CD1c-positive myeloid dendritic cell (primary cell): ENCODE data around the gene ANKRD31.
A peak's percentile ranks its signal among the peaks of the same experiment; 100 is the strongest.
"Not testable (repeated sequence)": the region's sequence is repeated elsewhere in the genome, so short reads cannot be mapped to it uniquely, and the experiment has no call there.

Source experiments
- DNase-seq: peaks from one replicate; pipeline ENCODE4 v3.0.0-alpha.2; 2016; ENCODE audit errors: extremely low spot score

Gene ANKRD31

GRCh38 chr5:75140277-75140676 is 96.4 kb downstream of the ANKRD31 start:
- DNase-seq: no peak

GRCh38 chr5:75138689-75139088 is 98.0 kb downstream of the ANKRD31 start:
- DNase-seq: no peak

- no peak for DNase-seq
These were observed 105.8 kb downstream of the ANKRD31 start for GRCh38 chr5:75130818-75131349.

GRCh38 chr5:75116856-75117255 is 119.8 kb downstream of the ANKRD31 start:
- no peak for DNase-seq

GRCh38 chr5:75114311-75114710 is 122.4 kb downstream of the ANKRD31 start:
- DNase-seq: not testable (repeated sequence)

GRCh38 chr5:75113354-75114113 is 123.1 kb downstream of the ANKRD31 start:
- no peak for DNase-seq

GRCh38 chr5:75108931-75109596 is 127.6 kb downstream of the ANKRD31 start:
- no peak for DNase-seq

- no peak for DNase-seq
These were observed 128.2 kb downstream of the ANKRD31 start for GRCh38 chr5:75108515-75108914.

- DNase-seq: not testable (repeated sequence)
These were observed 140.7 kb downstream of the ANKRD31 start for GRCh38 chr5:75095956-75096355.

GRCh38 chr5:75091597-75091996 is 145.1 kb downstream of the ANKRD31 start:
- no peak for DNase-seq

- DNase-seq: no peak
These were observed 147.0 kb downstream of the ANKRD31 start for GRCh38 chr5:75089662-75090061.

- no peak for DNase-seq
These were observed 147.5 kb downstream of the ANKRD31 start for GRCh38 chr5:75089137-75089536.

- DNase-seq: no peak
These were observed 148.0 kb downstream of the ANKRD31 start for GRCh38 chr5:75088648-75089047.

- no peak for DNase-seq
These were observed 155.2 kb downstream of the ANKRD31 start for GRCh38 chr5:75081510-75081909.

- DNase-seq: not testable (repeated sequence)
These were observed 157.3 kb downstream of the ANKRD31 start for GRCh38 chr5:75079346-75079745.

- DNase-seq: no peak
These were observed 158.7 kb downstream of the ANKRD31 start for GRCh38 chr5:75078027-75078426.

- no peak for DNase-seq
These were observed 164.6 kb downstream of the ANKRD31 start for GRCh38 chr5:75072061-75072460.

GRCh38 chr5:75071100-75071499 is 165.6 kb downstream of the ANKRD31 start:
- DNase-seq: no peak

- no peak for DNase-seq
These were observed 169.2 kb downstream of the ANKRD31 start for GRCh38 chr5:75067434-75067833.

- no peak for DNase-seq
These were observed 173.7 kb downstream of the ANKRD31 start for GRCh38 chr5:75062925-75063531.

GRCh38 chr5:75059912-75060545 is 176.6 kb downstream of the ANKRD31 start:
- DNase-seq: peak; percentile 39

- DNase-seq: no peak
These were observed 177.6 kb downstream of the ANKRD31 start for GRCh38 chr5:75058986-75059535.
